Measurements from ENCODE around the gene NRIP1.

GRCh38 chr21:14962217-14962616 lies 102.6 kb downstream of the NRIP1 start:
- TF ChIP-seq TARDBP (IDR thresholded peaks at IDR 0.05), result no peak
- TF ChIP-seq, protein P1, sequence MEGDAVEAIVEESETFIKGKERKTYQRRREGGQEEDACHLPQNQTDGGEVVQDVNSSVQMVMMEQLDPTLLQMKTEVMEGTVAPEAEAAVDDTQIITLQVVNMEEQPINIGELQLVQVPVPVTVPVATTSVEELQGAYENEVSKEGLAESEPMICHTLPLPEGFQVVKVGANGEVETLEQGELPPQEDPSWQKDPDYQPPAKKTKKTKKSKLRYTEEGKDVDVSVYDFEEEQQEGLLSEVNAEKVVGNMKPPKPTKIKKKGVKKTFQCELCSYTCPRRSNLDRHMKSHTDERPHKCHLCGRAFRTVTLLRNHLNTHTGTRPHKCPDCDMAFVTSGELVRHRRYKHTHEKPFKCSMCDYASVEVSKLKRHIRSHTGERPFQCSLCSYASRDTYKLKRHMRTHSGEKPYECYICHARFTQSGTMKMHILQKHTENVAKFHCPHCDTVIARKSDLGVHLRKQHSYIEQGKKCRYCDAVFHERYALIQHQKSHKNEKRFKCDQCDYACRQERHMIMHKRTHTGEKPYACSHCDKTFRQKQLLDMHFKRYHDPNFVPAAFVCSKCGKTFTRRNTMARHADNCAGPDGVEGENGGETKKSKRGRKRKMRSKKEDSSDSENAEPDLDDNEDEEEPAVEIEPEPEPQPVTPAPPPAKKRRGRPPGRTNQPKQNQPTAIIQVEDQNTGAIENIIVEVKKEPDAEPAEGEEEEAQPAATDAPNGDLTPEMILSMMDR (IDR thresholded peaks at IDR 0.05 in 2 of 3, conservative IDR thresholded peaks at IDR 0.05 in 1 of 3; ENCODE audit: insufficient read depth in 2 of 3, low read depth in 1 of 3, low read length in 3 of 3), result no peak
- no peak for TF ChIP-seq ZNF507 (tag; conservative IDR thresholded peaks at IDR 0.05)
- TF ChIP-seq ZNF124 (CRISPR knock-in tag; IDR thresholded peaks at IDR 0.05), result no peak
- no peak for TF ChIP-seq EP300 (IDR thresholded peaks at IDR 0.05; ENCODE audit: low read length)
- no peak for TF ChIP-seq POLR2AphosphoS5 (IDR thresholded peaks at IDR 0.05; ENCODE audit: control insufficient read depth, insufficient read depth, low read depth, low read length)
- TF ChIP-seq POLR2A (conservative IDR thresholded peaks at IDR 0.05), result no peak
- TF ChIP-seq TCFL5 (CRISPR knock-in tag; conservative IDR thresholded peaks at IDR 0.05), result no peak

All from K562 (cell line).